Measurements from ENCODE around the gene ZBTB48. TPM values are rescaled to one million over a fixed set of nuclear protein-coding genes. Genes with fewer than 3 reads are reported as not detected.

The ZBTB48 gene
- total RNA-seq, 2 donors from 2014 or later: 28.2 to 31.0 TPM

- peak; percentile 100 for DNase-seq
- no peak for TF ChIP-seq CTCF (conservative IDR thresholded peaks at IDR 0.05)
- H3K4me1 ChIP-seq (ENCODE audit: control insufficient read depth, insufficient read depth, low read length): no peaks in the 10 kb centered on the region
- H3K4me3 ChIP-seq (ENCODE audit: low read length): peak within 1 kb of the TSS; percentile 95
- peak within 1 kb of the TSS; percentile 63 for H3K27ac ChIP-seq (ENCODE audit: low read depth, low read length)
- H3K27me3 Mint-ChIP-seq (ENCODE audit: insufficient read depth): peaks cover 5% of the 10 kb centered on the region
- H3K36me3 Mint-ChIP-seq (ENCODE audit: low read depth): peaks cover 13% of the 10 kb centered on the region
- H3K27me3 ChIP-seq (ENCODE audit: control insufficient read depth, insufficient read depth, low read length, poor library complexity, severe bottlenecking): no peaks in the 10 kb centered on the region
- no peaks in the 10 kb centered on the region for H3K9me3 ChIP-seq (ENCODE audit: control insufficient read depth, low read length)
- peak within 1 kb of the TSS; percentile 77 for H3K27ac Mint-ChIP-seq
- H3K36me3 ChIP-seq (ENCODE audit: control insufficient read depth, insufficient read depth, low read length): peaks cover 18% of the 10 kb centered on the region
- H3K4me3 Mint-ChIP-seq: peak within 1 kb of the TSS; percentile 74
- peaks cover 9% of the 10 kb centered on the region for H3K4me1 Mint-ChIP-seq
- peak within 1 kb of the TSS; percentile 54 for H3K9ac ChIP-seq (ENCODE audit: extremely low read depth, low read length, poor library complexity, severe bottlenecking)
- no peaks in the 10 kb centered on the region for H3K9me3 Mint-ChIP-seq
- 0% methylated on average over 2 to 84 of the region's 84 CpGs for WGBS, 2 experiments (ENCODE audit: insufficient coverage in 1 of 2, insufficient read length in 1 of 2)
These were observed 33.7 kb downstream of the ZBTB48 start, which contains the start of gene PHF13 for GRCh38 chr1:6613361-6614018. PHF13 (plus strand) TSS chr1:6613731; CDS start chr1:6614067, 336 bp downstream.

- peak; percentile 79 for DNase-seq
- Histone ChIP-seq H3K27ac (ENCODE audit: low read depth, low read length) (peak overlapping the region; percentile 44), H3K36me3 (ENCODE audit: control insufficient read depth, insufficient read depth, low read length) (peaks cover 26% of the 10 kb centered on the region), H3K9ac (ENCODE audit: extremely low read depth, low read length, poor library complexity, severe bottlenecking) (peak overlapping the region; percentile 51), H3K9me3 (ENCODE audit: control insufficient read depth, low read length) (no peaks in the 10 kb centered on the region), H3K27me3 (ENCODE audit: control insufficient read depth, insufficient read depth, low read length, poor library complexity, severe bottlenecking) (no peaks in the 10 kb centered on the region), H3K4me1 (ENCODE audit: control insufficient read depth, insufficient read depth, low read length) (no peaks in the 10 kb centered on the region), H3K4me3 (ENCODE audit: low read length) (peak overlapping the region; percentile 71)
- peaks cover 5% of the 10 kb centered on the region for H3K27me3 Mint-ChIP-seq (ENCODE audit: insufficient read depth)
- no peak for TF ChIP-seq CTCF (conservative IDR thresholded peaks at IDR 0.05)
- H3K27ac Mint-ChIP-seq: no peak overlapping the region
- peak overlapping the region; percentile 74 for H3K4me3 Mint-ChIP-seq
- no peaks in the 10 kb centered on the region for H3K9me3 Mint-ChIP-seq
- peaks cover 9% of the 10 kb centered on the region for H3K4me1 Mint-ChIP-seq
- WGBS, 2 experiments (ENCODE audit: insufficient coverage in 1 of 2, insufficient read length in 1 of 2): 0% methylated on average over 22 to 108 of the region's 117 CpGs
- H3K36me3 Mint-ChIP-seq (ENCODE audit: low read depth): peaks cover 20% of the 10 kb centered on the region
These were observed 34.5 kb downstream of the ZBTB48 start for GRCh38 chr1:6614019-6614928.

- H3K9me3 Mint-ChIP-seq: no peaks in the 10 kb centered on the region
- H3K4me3 Mint-ChIP-seq: peak overlapping the region; percentile 72
- H3K4me3 ChIP-seq (ENCODE audit: low read length): peak overlapping the region; percentile 87
- peaks cover 5% of the 10 kb centered on the region for H3K27me3 Mint-ChIP-seq (ENCODE audit: insufficient read depth)
- no peak for TF ChIP-seq CTCF (conservative IDR thresholded peaks at IDR 0.05)
- H3K27ac ChIP-seq (ENCODE audit: low read depth, low read length): no peak overlapping the region
- DNase-seq: peak; percentile 64
- no peaks in the 10 kb centered on the region for H3K27me3 ChIP-seq (ENCODE audit: control insufficient read depth, insufficient read depth, low read length, poor library complexity, severe bottlenecking)
- H3K36me3 Mint-ChIP-seq (ENCODE audit: low read depth): peaks cover 27% of the 10 kb centered on the region
- 1% methylated on average over 33 to 80 of the region's 82 CpGs for WGBS, 2 experiments (ENCODE audit: insufficient coverage in 1 of 2, insufficient read length in 1 of 2)
- peaks cover 35% of the 10 kb centered on the region for H3K36me3 ChIP-seq (ENCODE audit: control insufficient read depth, insufficient read depth, low read length)
- H3K9ac ChIP-seq (ENCODE audit: extremely low read depth, low read length, poor library complexity, severe bottlenecking): peak overlapping the region; percentile 62
- peak overlapping the region; percentile 89 for H3K27ac Mint-ChIP-seq
- no peaks in the 10 kb centered on the region for H3K4me1 ChIP-seq (ENCODE audit: control insufficient read depth, insufficient read depth, low read length)
- no peaks in the 10 kb centered on the region for H3K9me3 ChIP-seq (ENCODE audit: control insufficient read depth, low read length)
- H3K4me1 Mint-ChIP-seq: peaks cover 9% of the 10 kb centered on the region
These were observed 35.4 kb downstream of the ZBTB48 start for GRCh38 chr1:6614929-6615785.

Data from endodermal cell (in vitro differentiated cells).